Caco-2 (cell line): ENCODE data around the gene LMBR1. TPM values are rescaled to one million over a fixed set of nuclear protein-coding genes. Genes with fewer than 3 reads are reported as not detected.

ENCODE experiments used
- BruUV-seq: library from RNA; stranded (reverse); fragments of 400-500 nt; replicated peaks from 2 replicates; lab custom pipeline; 2021; lab: Mats Ljungman, UMichigan
- CTCF ChIA-PET: fragments of 300-600 bp; sonication (Branson Sonifier 250); formaldehyde crosslinking; loops from one replicate; lab custom pipeline; 2022; ENCODE audit warnings: antibody characterized with exemption; lab: Charles Lee
- POLR2A ChIA-PET: fragments of 300-600 bp; sonication (Branson Sonifier 250); formaldehyde crosslinking; loops from one replicate; lab custom pipeline; 2022; ENCODE audit warnings: antibody characterized with exemption; lab: Charles Lee
- DNase-seq, 2 experiments: peaks; one replicate each; pipeline versions ENCODE4 v3.0.0 to v3.0.0-alpha.2; 2020 to 2022
- H3K27me3 ChIP-seq: replicated peaks from 2 replicates; pipeline ENCODE4 v1.6.0; 2011; ENCODE audit warnings: low read length; ENCODE audit not compliant: control insufficient read depth, insufficient read depth
- H3K36me3 ChIP-seq: 2 replicates; pipeline ENCODE4 v1.5.1; 2011; ENCODE audit warnings: low read length; ENCODE audit not compliant: control insufficient read depth, insufficient read depth
- H3K4me1 ChIP-seq: fragments of 250-450 bp; sonication (Bioruptor Pico); 2 replicates; pipeline ENCODE4 v1.5.1; 2020; ENCODE audit warnings: mild to moderate bottlenecking
- H3K4me3 ChIP-seq: 2 replicates; pipeline ENCODE4 v1.5.1; 2011; ENCODE audit warnings: low read depth, mild to moderate bottlenecking, control low read depth, low read length
- H3K9me3 ChIP-seq: fragments of 250-450 bp; sonication (Bioruptor Pico); 2 replicates; pipeline ENCODE4 v1.5.1; 2020; ENCODE audit warnings: mild to moderate bottlenecking, moderate library complexity
- H3K27ac Mint-ChIP-seq: one replicate; pipeline ENCODE4 v1.8.0; 2022; ENCODE audit warnings: mixed read lengths; ENCODE audit not compliant: unreplicated experiment
- H3K27me3 Mint-ChIP-seq: one replicate; pipeline ENCODE4 v1.8.0; 2022; ENCODE audit warnings: mixed read lengths; ENCODE audit not compliant: insufficient read depth, unreplicated experiment
- H3K36me3 Mint-ChIP-seq: one replicate; pipeline ENCODE4 v1.8.0; 2022; ENCODE audit warnings: mild to moderate bottlenecking, mixed read lengths; ENCODE audit not compliant: insufficient read depth, unreplicated experiment
- H3K4me1 Mint-ChIP-seq: one replicate; pipeline ENCODE4 v1.8.0; 2022; ENCODE audit warnings: low read depth, mixed read lengths; ENCODE audit not compliant: unreplicated experiment
- H3K4me3 Mint-ChIP-seq: one replicate; pipeline ENCODE4 v1.8.0; 2022; ENCODE audit warnings: mild to moderate bottlenecking, moderate library complexity, mixed read lengths; ENCODE audit not compliant: unreplicated experiment
- H3K9me3 Mint-ChIP-seq: one replicate; pipeline ENCODE4 v1.8.0; 2022; ENCODE audit warnings: mixed read lengths; ENCODE audit not compliant: unreplicated experiment
- intact Hi-C: fragments of 100-400 bp; cut with micrococcal nuclease; formaldehyde crosslinking; loops from one replicate; pipeline ENCODE4 v1.10.0; 2022; ENCODE audit not compliant: unreplicated experiment
- total RNA-seq: library from RNA; stranded (reverse); gene quantifications from 2 replicates; pipeline ENCODE4 v1.2.3, GENCODE V29; 2022
- TF ChIP-seq, protein P1 (sequence below), 2 experiments: fragments of 200-600 bp in 1 of 2; IDR thresholded peaks; 1 replicate in 1 of 2; 2 replicates in 1 of 2; pipeline versions ENCODE4 v1.5.1 to v1.8.0; 2011 to 2022; ENCODE audit warnings: antibody characterized with exemption in 1 of 2, control low read depth in 1 of 2, inconsistent platforms in 1 of 2, low read depth in 1 of 2, low read length in 1 of 2, mild to moderate bottlenecking in 1 of 2, moderate library complexity in 1 of 2; ENCODE audit not compliant: insufficient read depth in 1 of 2, severe bottlenecking in 1 of 2, unreplicated experiment in 1 of 2

Gene LMBR1
- total RNA-seq, 1 experiment from 2014 or later: 77.9 TPM

DNA sequence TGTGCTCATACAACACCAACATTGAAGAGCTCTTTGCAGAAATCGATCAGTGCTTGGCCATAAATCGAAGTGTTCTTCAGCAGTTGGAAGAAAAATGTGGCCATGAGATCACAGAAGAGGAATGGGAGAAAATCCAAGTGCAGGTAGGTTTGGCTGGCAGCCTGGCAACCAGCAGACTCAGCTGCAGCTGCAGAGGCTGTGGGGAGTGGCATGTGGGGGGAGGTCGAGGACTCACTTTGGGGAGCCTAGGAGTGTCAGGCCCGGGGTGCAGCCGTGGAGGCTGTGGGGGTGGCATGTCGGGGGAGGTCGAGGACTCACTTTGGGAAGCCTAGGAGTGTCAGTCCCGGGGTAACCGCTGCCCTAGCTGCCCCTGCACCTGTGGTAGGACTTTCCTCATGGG is 217.3 kb downstream of the LMBR1 start:
- no peaks in the 10 kb centered on the region for H3K27me3 ChIP-seq
- Mint-ChIP-seq H3K36me3 (peaks cover 27% of the 10 kb centered on the region), H3K4me3 (no peak overlapping the region), H3K9me3 (peaks cover 5% of the 10 kb centered on the region), H3K27ac (no peak overlapping the region), H3K4me1 (peaks cover 3% of the 10 kb centered on the region), H3K27me3 (no peaks in the 10 kb centered on the region)
- ChIA-PET CTCF (interaction anchor here (1.2 kb wide), 1 partner anchor 103 kb away, joined by 4 read pairs; no protein-coding TSS in a partner anchor), POLR2A (no interaction called here)
- H3K36me3 ChIP-seq: no peaks in the 10 kb centered on the region
- H3K9me3 ChIP-seq: no peaks in the 10 kb centered on the region
- no peaks in the 10 kb centered on the region for H3K4me1 ChIP-seq
- H3K4me3 ChIP-seq: no peak overlapping the region
- intact Hi-C loops: no loop called here
- TF ChIP-seq, protein P1, sequence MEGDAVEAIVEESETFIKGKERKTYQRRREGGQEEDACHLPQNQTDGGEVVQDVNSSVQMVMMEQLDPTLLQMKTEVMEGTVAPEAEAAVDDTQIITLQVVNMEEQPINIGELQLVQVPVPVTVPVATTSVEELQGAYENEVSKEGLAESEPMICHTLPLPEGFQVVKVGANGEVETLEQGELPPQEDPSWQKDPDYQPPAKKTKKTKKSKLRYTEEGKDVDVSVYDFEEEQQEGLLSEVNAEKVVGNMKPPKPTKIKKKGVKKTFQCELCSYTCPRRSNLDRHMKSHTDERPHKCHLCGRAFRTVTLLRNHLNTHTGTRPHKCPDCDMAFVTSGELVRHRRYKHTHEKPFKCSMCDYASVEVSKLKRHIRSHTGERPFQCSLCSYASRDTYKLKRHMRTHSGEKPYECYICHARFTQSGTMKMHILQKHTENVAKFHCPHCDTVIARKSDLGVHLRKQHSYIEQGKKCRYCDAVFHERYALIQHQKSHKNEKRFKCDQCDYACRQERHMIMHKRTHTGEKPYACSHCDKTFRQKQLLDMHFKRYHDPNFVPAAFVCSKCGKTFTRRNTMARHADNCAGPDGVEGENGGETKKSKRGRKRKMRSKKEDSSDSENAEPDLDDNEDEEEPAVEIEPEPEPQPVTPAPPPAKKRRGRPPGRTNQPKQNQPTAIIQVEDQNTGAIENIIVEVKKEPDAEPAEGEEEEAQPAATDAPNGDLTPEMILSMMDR (IDR thresholded peaks at IDR 0.05; ENCODE audit: insufficient read depth in 1 of 2, low read depth in 1 of 2, low read length in 1 of 2, severe bottlenecking in 1 of 2, unreplicated experiment in 1 of 2): no peak
- BruUV-seq: no TSS peak
- no peak for DNase-seq

DNA sequence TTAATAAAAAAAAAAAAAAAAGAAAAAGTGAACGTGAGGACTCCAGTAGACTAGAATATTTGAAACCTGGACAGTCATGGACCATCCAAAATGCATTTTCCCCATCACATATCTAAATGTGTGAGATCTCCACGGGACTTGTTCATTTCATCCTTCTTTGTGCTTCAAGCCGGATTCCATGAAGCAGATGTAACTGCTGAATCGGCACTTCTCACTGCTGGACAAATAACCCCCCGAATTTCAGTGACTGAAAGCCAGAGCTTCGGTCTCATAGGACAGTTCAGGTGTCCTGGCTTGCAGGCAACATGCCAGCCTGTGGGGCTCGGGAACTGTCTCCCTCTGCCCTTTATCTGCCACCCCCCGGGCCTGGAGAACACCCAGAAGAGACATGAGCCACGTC is 219.1 kb downstream of the LMBR1 start:
- Mint-ChIP-seq H3K4me1 (peaks cover 16% of the 10 kb centered on the region), H3K36me3 (peaks cover 41% of the 10 kb centered on the region), H3K9me3 (peaks cover 12% of the 10 kb centered on the region), H3K4me3 (no peak overlapping the region), H3K27me3 (no peaks in the 10 kb centered on the region), H3K27ac (no peak overlapping the region)
- intact Hi-C loops: no loop called here
- H3K9me3 ChIP-seq: no peaks in the 10 kb centered on the region
- ChIA-PET CTCF (no interaction called here), POLR2A (no interaction called here)
- BruUV-seq: no TSS peak
- peaks cover 6% of the 10 kb centered on the region for H3K4me1 ChIP-seq
- H3K27me3 ChIP-seq: no peaks in the 10 kb centered on the region
- TF ChIP-seq, protein P1 (IDR thresholded peaks at IDR 0.05; ENCODE audit: insufficient read depth in 1 of 2, low read depth in 1 of 2, low read length in 1 of 2, severe bottlenecking in 1 of 2, unreplicated experiment in 1 of 2): no peak
- no peak overlapping the region for H3K4me3 ChIP-seq
- H3K36me3 ChIP-seq: no peaks in the 10 kb centered on the region
- no peak for DNase-seq

- BruUV-seq: no TSS peak
- ChIA-PET CTCF (no interaction called here), POLR2A (no interaction called here)
- Mint-ChIP-seq H3K4me3 (no peak overlapping the region), H3K27ac (no peak overlapping the region), H3K27me3 (no peaks in the 10 kb centered on the region), H3K9me3 (peaks cover 15% of the 10 kb centered on the region), H3K4me1 (peaks cover 20% of the 10 kb centered on the region), H3K36me3 (peaks cover 42% of the 10 kb centered on the region)
- Histone ChIP-seq H3K27me3 (no peaks in the 10 kb centered on the region), H3K36me3 (no peaks in the 10 kb centered on the region), H3K4me1 (peaks cover 11% of the 10 kb centered on the region), H3K9me3 (no peaks in the 10 kb centered on the region), H3K4me3 (no peak overlapping the region)
- DNase-seq: no peak
- TF ChIP-seq, protein P1 (IDR thresholded peaks at IDR 0.05; ENCODE audit: insufficient read depth in 1 of 2, low read depth in 1 of 2, low read length in 1 of 2, severe bottlenecking in 1 of 2, unreplicated experiment in 1 of 2): no peak
- intact Hi-C loops: no loop called here
These were observed 219.5 kb downstream of the LMBR1 start for GRCh38 chr7:156673454-156673853.
